GM21737 (cell line): ENCODE data around the gene CANT1.
"Not testable (repeated sequence)": the region's sequence is repeated elsewhere in the genome, so short reads cannot be mapped to it uniquely, and the experiment has no call there.

ENCODE experiments used
- ATAC-seq: cut with Tn5 transposase; IDR thresholded peaks from one replicate; pipeline ENCODE4 v1.9.1; 2021; ENCODE audit warnings: mild to moderate bottlenecking, moderate library complexity; ENCODE audit not compliant: unreplicated experiment

The CANT1 gene

DNA sequence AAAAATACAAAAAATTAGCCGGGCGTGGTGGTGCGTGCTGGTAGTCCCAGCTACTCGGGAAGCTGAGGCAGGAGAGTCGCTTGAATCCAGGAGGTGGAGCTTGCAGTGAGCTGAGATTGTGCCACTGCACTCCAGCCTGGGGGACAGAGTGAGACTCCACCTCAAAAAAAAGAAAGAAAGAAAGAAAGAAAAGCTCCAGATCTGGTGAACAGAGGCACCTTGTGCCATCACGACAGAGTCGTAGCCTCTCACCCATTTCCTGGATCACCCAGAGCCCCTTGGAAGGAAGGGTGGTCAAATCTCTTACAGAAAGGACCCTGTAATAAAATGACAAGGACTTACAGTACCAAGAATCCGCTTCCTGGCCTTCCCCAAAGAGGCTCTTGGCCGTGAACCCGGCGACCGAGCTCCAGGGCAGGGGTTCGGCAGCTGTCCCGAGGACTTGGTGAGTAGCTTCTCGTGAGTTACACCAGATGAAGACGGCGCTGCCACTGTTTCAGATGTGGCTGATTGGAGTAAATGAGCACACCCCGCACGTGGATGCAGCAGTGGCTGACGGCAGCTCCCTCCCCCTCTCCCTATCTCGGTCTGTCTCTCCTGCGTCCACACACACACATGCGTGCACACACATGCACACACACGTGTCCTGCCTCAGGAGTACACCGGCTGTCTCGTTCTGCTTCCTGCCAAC, 43.3 kb downstream of the CANT1 start:
- ATAC-seq, result no peak

GRCh38 chr17:78965491-78965924, 44.1 kb downstream of the CANT1 start:
- ATAC-seq, result no peak

- ATAC-seq, result no peak
These were observed 46.2 kb downstream of the CANT1 start for GRCh38 chr17:78963378-78963777.

GRCh38 chr17:78962984-78963348, 46.6 kb downstream of the CANT1 start:
- ATAC-seq, result not testable (repeated sequence)

DNA sequence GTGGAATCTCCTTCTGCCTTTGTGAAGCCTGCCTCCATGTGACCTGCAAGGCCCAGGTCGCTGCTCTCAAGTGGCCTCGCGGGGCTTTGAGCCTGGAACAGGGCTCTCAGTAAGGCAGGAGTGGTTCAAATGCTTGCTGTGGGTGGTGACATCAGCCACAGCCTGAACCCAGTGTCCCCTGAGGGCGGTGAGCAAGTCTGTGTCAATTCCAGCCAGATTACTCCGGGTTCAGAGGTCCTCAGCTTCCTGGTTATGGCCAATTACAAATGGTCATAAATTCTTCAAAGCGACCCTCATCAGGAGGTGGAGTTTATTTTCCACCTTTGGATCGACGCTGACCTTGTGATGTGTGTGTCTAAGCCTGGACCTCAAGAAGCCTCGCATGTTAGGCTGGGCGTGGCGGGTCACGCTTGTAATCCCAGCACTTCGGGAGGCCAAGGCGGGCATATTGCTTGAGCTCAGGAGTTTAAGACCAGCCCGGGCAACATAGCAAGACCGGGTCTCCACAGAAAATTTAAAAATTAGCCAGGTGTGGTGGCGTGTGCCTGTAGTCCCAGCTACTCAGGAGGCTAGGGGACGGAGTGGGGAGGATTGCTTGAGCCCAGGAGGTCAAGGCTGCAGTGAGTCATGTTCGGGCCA, 47.1 kb downstream of the CANT1 start:
- ATAC-seq, result no peak

GRCh38 chr17:78961571-78961970, 48.0 kb downstream of the CANT1 start:
- ATAC-seq, result no peak

DNA sequence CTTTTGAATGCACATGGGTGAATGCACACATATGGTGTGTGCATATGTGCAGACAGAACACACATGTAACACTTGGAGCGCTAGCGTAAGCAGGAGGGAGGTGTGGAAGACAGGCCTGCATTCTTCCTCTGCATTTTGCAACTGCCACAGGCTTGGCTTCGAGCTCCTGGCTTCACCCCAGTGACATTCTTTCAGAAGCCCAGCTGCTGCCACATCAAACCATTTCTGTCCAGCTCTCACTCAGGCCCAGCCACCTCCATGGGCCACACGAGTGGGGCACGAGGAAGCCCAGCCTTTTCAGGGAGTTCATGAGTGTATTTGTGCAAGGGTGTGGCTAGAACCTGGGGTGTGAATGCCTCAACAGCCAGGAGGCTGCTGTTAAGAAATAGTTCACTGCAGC, 48.6 kb downstream of the CANT1 start:
- ATAC-seq, result no peak

DNA sequence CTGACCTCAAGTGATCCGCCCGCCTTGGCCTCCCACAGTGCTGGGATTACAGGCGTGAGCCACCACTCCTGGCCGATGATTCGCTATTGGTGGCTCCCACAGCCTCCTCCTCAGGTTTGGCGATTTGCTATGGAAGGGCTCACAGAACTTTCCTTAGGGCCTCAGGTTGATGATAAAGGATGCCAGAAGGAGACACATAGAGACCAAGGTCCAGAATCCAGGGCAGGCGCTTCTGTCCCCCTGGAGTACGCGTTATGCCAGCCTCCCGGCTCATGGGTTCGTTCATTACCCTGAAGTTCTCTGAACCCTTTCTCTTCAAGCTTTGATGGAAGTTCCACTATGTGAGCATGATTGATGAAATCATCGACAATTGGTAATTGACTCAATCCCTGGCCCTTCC, 49.8 kb downstream of the CANT1 start:
- ATAC-seq, result no peak

GRCh38 chr17:78958641-78959127, 50.9 kb downstream of the CANT1 start:
- no peak for ATAC-seq

GRCh38 chr17:78957128-78957527, 52.4 kb downstream of the CANT1 start:
- no peak for ATAC-seq

DNA sequence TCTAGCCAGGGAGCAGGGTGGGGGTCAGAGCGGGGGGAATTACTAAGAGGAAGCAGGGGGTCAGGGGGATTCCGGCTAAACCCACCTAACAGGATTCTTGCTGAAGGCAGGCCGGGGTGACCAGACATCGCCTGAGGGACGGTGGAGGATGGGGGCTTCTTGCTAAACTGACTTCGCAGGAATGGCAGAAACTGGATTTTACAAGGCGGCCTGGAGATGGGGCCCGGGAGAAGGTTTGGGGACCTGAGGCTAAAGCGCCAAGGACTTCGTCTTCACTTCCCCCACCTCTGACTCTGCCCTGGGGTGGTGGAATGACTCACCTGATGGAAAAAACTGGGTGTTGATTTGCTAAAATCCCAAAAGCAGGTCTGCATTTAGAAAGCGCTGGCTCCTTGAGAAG, 53.3 kb downstream of the CANT1 start:
- no peak for ATAC-seq

DNA sequence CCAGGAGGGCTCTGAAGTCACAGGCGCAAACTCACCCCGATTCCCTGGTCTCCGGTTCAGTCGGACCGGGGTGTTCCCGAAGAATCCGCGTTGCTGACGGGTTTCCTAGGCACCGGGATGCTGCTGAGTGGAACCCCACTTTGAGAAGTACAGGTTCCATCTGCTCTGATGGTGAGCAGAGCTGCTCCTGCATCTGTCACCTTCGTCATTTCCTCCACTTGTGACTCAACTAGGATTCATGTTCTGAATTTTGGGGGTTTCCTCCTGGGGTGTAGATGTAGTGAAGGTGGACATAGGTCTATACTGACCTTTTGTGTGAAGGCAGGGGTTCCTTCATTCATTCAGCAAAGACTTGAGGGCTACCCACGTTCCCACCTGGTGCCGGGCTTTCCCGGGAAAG, 54.9 kb downstream of the CANT1 start:
- ATAC-seq, result no peak

- no peak for ATAC-seq
These were observed 55.9 kb downstream of the CANT1 start for GRCh38 chr17:78953356-78954350.

DNA sequence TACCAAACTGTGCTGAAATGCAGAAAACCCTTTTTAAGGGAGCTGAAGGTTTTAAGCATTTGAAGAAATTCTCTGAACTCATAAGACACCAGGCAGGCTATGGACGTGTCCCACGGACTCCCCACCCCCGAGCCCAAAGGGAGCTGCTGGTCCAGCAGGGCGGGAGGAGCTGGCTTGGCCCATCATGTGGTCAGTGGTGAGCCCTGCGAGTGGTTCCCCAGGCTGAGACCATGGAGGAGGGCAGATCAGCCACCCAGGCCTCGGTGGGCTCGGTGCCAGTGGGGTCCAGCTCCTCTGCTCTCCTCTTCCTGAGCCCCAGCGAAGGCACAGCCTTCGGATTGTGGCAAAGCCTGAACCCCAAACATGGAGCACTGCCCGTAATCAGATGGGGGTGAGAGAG, 56.9 kb downstream of the CANT1 start:
- no peak for ATAC-seq

- no peak for ATAC-seq
These were observed 57.5 kb downstream of the CANT1 start for GRCh38 chr17:78951967-78952551.

DNA sequence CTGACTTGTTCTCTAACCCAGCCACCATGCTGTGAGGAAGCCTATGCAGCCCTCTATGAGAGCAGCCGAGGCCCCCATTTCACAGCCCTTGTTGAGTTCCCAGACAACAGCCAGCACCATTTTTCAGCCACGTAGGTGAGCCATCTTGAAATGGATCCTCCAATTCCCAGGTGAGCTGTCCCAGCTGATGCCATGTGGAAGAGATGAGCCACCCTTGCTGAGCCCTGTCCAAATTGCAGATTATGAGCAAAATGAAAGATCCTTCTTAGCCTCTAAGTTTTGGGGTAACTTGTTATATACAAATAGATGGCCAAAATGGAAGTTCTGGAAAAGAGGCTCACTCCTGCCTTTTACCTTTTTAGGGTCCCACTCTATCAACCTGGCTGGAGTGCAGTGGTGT, 58.7 kb downstream of the CANT1 start:
- ATAC-seq, result no peak

DNA sequence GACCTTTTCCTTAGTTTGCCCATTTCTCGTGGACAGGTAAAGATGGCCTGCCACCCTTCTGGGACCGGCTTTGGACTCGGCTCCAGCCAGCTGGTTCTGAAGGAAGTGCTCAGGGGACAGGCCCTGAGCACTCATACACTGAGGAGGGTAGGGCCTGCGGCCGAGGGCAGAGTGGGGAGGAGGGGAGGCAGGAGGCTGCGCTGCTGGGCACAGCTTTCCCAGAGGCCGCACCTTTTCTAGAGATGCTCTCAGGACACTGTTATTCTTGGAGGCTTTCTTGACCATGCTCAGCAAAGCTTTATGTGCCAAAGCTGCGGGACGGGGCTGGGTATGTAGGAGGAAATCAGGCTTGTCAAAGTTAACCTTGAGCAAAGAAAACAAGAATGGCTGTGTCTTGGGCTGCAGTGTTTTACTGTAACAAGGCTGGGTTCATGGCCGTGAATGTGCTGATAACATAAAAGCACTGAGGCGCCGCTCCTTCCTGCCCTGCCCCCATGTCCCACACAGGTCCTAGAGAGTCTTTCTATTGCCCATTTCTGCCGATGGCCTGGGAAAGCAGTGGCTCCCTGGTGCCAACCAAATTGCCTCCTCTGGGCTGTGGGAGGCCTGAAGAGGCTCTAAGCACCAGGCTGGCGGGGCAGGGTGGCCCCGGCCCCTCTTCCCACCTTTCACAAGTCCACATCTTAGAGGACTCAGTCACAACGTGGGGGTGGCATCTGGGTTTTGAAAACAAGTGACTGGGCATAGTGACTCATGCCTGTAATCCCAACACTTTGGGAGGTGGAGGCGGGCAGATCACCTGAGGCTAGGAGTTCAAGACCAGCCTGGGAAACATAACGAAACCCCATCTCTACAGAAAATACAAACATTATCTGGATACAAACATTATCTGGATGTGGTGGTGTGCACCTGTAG, 62.1 kb downstream of the CANT1 start:
- no peak for ATAC-seq

- no peak for ATAC-seq
These were observed 62.9 kb downstream of the CANT1 start for GRCh38 chr17:78946631-78947030.

DNA sequence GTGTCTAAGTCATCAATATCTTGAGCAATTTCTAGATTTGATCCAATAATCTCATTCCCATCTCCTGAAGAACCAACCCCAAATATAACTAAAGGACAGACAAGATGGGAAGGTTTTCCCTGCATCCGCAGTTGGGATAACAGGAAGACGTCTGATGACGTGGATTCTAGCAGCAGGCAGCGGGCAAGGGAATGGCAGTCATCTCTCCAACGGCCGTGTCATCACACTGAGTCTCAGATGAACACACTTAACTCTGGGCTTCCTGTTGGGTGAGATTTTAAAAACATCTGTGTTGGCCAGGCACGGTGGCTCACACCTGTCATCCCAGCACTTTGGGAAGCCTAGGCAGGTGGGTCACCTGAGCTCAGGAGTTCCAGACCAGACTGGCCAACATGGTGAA, 63.4 kb downstream of the CANT1 start:
- no peak for ATAC-seq

- not testable (repeated sequence) for ATAC-seq
These were observed 64.1 kb downstream of the CANT1 start for GRCh38 chr17:78945455-78945854.
